Measurements from ENCODE around the gene TNIP1. TPM values are rescaled to one million over a fixed set of nuclear protein-coding genes. Genes with fewer than 3 reads are reported as not detected.

Gene TNIP1
- polyA plus RNA-seq, 1 experiment: 42.6 TPM

GRCh38 chr5:151096001-151096373 is 15.2 kb upstream of the TNIP1 start:
- no peak overlapping the region for H3K4me3 ChIP-seq (ENCODE audit: low read depth, low read length)
- no peaks in the 10 kb centered on the region for H3K27me3 ChIP-seq (ENCODE audit: control insufficient read depth, insufficient read depth, low read length)
- ChIA-PET CTCF (interaction anchor here (1.2 to 7.0 kb wide), 3 partner anchors 19 to 47 kb away, joined by 3 to 37 read pairs (median 6); no protein-coding TSS in a partner anchor), POLR2A (no interaction called here)
- TF ChIP-seq, protein P1, sequence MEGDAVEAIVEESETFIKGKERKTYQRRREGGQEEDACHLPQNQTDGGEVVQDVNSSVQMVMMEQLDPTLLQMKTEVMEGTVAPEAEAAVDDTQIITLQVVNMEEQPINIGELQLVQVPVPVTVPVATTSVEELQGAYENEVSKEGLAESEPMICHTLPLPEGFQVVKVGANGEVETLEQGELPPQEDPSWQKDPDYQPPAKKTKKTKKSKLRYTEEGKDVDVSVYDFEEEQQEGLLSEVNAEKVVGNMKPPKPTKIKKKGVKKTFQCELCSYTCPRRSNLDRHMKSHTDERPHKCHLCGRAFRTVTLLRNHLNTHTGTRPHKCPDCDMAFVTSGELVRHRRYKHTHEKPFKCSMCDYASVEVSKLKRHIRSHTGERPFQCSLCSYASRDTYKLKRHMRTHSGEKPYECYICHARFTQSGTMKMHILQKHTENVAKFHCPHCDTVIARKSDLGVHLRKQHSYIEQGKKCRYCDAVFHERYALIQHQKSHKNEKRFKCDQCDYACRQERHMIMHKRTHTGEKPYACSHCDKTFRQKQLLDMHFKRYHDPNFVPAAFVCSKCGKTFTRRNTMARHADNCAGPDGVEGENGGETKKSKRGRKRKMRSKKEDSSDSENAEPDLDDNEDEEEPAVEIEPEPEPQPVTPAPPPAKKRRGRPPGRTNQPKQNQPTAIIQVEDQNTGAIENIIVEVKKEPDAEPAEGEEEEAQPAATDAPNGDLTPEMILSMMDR (IDR thresholded peaks at IDR 0.05; ENCODE audit: low read depth, low read length): no peak
- peak overlapping the region; percentile 52 for H3K27ac ChIP-seq (ENCODE audit: low read depth, low read length)
- no peaks in the 10 kb centered on the region for H3K9me3 ChIP-seq (ENCODE audit: control insufficient read depth, insufficient read depth, low read length)
- DNase-seq (ENCODE audit: low read depth, low spot score): no peak

DNA sequence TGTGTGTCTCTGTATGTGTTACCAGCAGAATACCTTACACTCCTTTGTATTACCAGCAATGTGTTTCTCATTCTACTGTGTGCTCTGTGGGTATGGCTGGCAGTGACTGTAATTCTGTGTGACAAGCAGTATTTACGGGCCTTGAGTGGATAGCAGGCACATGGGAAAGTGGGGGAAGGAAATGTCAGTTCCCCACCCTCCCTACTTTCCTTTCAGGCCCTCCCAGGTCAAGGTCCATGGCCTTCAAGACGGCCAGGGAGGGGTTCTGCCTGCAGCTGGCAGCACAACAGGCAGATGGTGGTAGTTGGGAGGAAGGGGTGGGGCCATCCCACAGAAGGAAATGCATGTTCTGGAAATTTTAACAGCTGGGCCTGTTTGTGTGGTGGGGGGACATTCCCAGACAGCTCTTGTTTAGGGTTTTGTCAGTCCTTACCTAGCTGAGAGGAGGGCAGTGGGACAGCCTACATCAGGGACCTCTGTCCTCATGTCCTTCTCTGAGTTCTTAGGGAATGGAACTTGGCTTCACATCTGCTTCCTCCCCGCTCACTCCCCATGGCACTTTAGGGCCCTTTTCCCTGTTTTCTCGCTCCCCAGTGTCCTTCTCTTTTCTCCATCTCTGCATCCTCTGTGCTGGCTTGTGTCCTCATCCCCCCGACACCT is 14.6 kb upstream of the TNIP1 start:
- TF ChIP-seq, protein P1 (IDR thresholded peaks at IDR 0.05; ENCODE audit: low read depth, low read length): no peak
- CTCF ChIA-PET: interaction anchor here (1.3 to 7.0 kb wide), 2 partner anchors 20 to 47 kb away, joined by 3 to 37 read pairs; no protein-coding TSS in a partner anchor
- POLR2A ChIA-PET: no interaction called here
- Histone ChIP-seq H3K9me3 (ENCODE audit: control insufficient read depth, insufficient read depth, low read length) (no peaks in the 10 kb centered on the region), H3K4me3 (ENCODE audit: low read depth, low read length) (no peak overlapping the region), H3K27me3 (ENCODE audit: control insufficient read depth, insufficient read depth, low read length) (no peaks in the 10 kb centered on the region), H3K27ac (ENCODE audit: low read depth, low read length) (peak overlapping the region; percentile 52)
- no peak for DNase-seq (ENCODE audit: low read depth, low spot score)

DNA sequence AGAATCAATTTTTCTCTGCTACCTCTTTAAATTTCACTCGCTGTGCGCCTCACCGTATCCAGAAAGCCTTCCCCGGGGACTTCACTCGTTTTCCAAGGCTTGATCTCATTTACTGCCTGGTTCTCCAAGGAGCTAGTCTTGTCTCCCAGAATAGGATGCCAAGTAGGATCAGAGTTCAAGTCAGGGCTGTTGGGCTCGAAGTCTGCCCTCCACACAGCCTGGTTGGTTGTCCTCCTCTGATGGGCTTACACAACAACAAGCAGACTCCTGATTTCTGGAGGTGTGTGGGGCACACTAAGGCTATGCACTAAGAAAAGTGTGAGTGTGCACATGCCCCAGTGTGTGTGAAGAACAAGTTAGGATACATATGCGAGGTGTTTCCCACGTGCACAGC is 14.0 kb upstream of the TNIP1 start:
- CTCF ChIA-PET: interaction anchor here (1.3 to 7.0 kb wide), 2 partner anchors 20 to 46 kb away, joined by 3 to 37 read pairs; no protein-coding TSS in a partner anchor
- no peak overlapping the region for H3K4me3 ChIP-seq (ENCODE audit: low read depth, low read length)
- no peak for DNase-seq (ENCODE audit: low read depth, low spot score)
- H3K27ac ChIP-seq (ENCODE audit: low read depth, low read length): peak overlapping the region; percentile 89
- POLR2A ChIA-PET: no interaction called here
- no peaks in the 10 kb centered on the region for H3K27me3 ChIP-seq (ENCODE audit: control insufficient read depth, insufficient read depth, low read length)
- TF ChIP-seq, protein P1 (IDR thresholded peaks at IDR 0.05; ENCODE audit: low read depth, low read length): no peak
- no peaks in the 10 kb centered on the region for H3K9me3 ChIP-seq (ENCODE audit: control insufficient read depth, insufficient read depth, low read length)

GRCh38 chr5:151094030-151094851 is 13.4 kb upstream of the TNIP1 start:
- TF ChIP-seq, protein P1 (IDR thresholded peaks at IDR 0.05; ENCODE audit: low read depth, low read length): no peak
- H3K27me3 ChIP-seq (ENCODE audit: control insufficient read depth, insufficient read depth, low read length): no peaks in the 10 kb centered on the region
- H3K27ac ChIP-seq (ENCODE audit: low read depth, low read length): peak overlapping the region; percentile 89
- DNase-seq (ENCODE audit: low read depth, low spot score): no peak
- CTCF ChIA-PET: interaction anchor here (1.0 to 7.0 kb wide), 5 partner anchors 12 to 71 kb away, joined by 3 to 37 read pairs (median 3); no protein-coding TSS in a partner anchor
- H3K9me3 ChIP-seq (ENCODE audit: control insufficient read depth, insufficient read depth, low read length): no peaks in the 10 kb centered on the region
- no peak overlapping the region for H3K4me3 ChIP-seq (ENCODE audit: low read depth, low read length)
- POLR2A ChIA-PET: interaction anchor here (0.8 to 2.1 kb wide), 5 partner anchors 14 to 56 kb away, joined by 3 to 13 read pairs (median 4); partner anchors contain the start of gene TNIP1

Data from AG04450 (cell line).